Liver (tissue), 3 donors: ENCODE results near the gene HSD3B1.

Source experiments
- EGR1 ChIP-seq, 2 donors: IDR thresholded peaks; 2 replicates each; pipeline ENCODE4 v1.6.1; 2016 to 2018; ENCODE audit warnings: antibody characterized with exemption in 2 of 2, low read depth in 2 of 2
- GABPA ChIP-seq, 2 donors: IDR thresholded peaks in 1 of 2; conservative IDR thresholded peaks in 1 of 2; 2 replicates each; pipeline ENCODE4 v1.6.1; 2016; ENCODE audit warnings: antibody characterized with exemption in 2 of 2, mild to moderate bottlenecking in 1 of 2, moderate library complexity in 1 of 2
- HNF4A ChIP-seq, 2 donors: conservative IDR thresholded peaks; 2 replicates each; pipeline ENCODE4 v1.6.1; 2016; ENCODE audit warnings: antibody characterized with exemption in 2 of 2, mild to moderate bottlenecking in 2 of 2
- HNF4G ChIP-seq: IDR thresholded peaks from 2 replicates; pipeline ENCODE4 v1.6.1; 2016; ENCODE audit warnings: antibody characterized with exemption
- RAD21 ChIP-seq, 2 donors: IDR thresholded peaks; 2 replicates each; pipeline ENCODE4 v1.6.1; 2016; ENCODE audit warnings: antibody characterized with exemption in 2 of 2, mild to moderate bottlenecking in 2 of 2
- RXRA ChIP-seq, 2 donors: IDR thresholded peaks; 2 replicates each; pipeline ENCODE4 v1.6.1; 2017 to 2018; ENCODE audit warnings: antibody characterized with exemption in 2 of 2, mild to moderate bottlenecking in 1 of 2
- SP1 ChIP-seq: IDR thresholded peaks from 2 replicates; pipeline ENCODE4 v1.6.1; 2018; ENCODE audit warnings: antibody characterized with exemption, mild to moderate bottlenecking
- TF ChIP-seq, protein P1 (sequence below): fragments of 150-350 bp; IDR thresholded peaks from 2 replicates; pipeline ENCODE4 v1.5.1; 2017; ENCODE audit warnings: improper control_type of control experiment, low read depth, low read length; ENCODE audit not compliant: missing input control
- TF ChIP-seq, protein P2 (sequence below): IDR thresholded peaks from 2 replicates; pipeline ENCODE4 v1.6.1; 2016; ENCODE audit warnings: antibody characterized with exemption
- TF ChIP-seq, protein P3 (sequence below): IDR thresholded peaks from 2 replicates; pipeline ENCODE4 v1.6.1; 2016; ENCODE audit warnings: antibody characterized with exemption
- TF ChIP-seq, protein P4 (sequence below): IDR thresholded peaks from 2 replicates; pipeline ENCODE4 v1.6.1; 2016; ENCODE audit warnings: antibody characterized with exemption
- donor health status: healthy.
- donor health status: healthy.

DNA sequence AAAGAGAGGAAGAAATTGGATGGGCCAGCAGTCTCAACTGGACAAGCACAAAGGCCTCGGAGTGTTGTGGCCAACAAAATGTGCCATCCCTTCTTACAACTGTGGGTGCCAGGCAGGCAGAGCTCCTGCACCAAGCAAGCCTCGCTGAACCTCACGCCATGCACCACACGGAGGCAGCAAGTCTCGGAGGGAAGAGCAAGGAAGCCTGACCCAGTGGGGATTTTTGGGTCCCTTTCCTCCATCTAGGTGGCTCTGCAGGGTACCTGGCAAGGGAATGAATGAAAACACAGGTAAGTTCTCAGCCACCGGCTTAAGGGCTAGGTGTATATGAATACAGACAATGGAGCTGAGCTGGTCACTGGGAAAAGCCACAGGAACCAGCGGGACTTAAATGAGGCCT is 40.8 kb downstream of the HSD3B1 start:
- TF ChIP-seq, protein P1, sequence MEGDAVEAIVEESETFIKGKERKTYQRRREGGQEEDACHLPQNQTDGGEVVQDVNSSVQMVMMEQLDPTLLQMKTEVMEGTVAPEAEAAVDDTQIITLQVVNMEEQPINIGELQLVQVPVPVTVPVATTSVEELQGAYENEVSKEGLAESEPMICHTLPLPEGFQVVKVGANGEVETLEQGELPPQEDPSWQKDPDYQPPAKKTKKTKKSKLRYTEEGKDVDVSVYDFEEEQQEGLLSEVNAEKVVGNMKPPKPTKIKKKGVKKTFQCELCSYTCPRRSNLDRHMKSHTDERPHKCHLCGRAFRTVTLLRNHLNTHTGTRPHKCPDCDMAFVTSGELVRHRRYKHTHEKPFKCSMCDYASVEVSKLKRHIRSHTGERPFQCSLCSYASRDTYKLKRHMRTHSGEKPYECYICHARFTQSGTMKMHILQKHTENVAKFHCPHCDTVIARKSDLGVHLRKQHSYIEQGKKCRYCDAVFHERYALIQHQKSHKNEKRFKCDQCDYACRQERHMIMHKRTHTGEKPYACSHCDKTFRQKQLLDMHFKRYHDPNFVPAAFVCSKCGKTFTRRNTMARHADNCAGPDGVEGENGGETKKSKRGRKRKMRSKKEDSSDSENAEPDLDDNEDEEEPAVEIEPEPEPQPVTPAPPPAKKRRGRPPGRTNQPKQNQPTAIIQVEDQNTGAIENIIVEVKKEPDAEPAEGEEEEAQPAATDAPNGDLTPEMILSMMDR, result no peak
- TF ChIP-seq SP1 (no peak), HNF4G (no peak), RXRA (IDR thresholded peaks at IDR 0.05) (no peak), RAD21 (IDR thresholded peaks at IDR 0.05) (no peak), EGR1 (IDR thresholded peaks at IDR 0.05; ENCODE audit: low read depth in 2 of 2) (no peak), HNF4A (conservative IDR thresholded peaks at IDR 0.05) (no peak), GABPA (IDR thresholded peaks at IDR 0.05 in 1 of 2, conservative IDR thresholded peaks at IDR 0.05 in 1 of 2) (no peak)
- TF ChIP-seq, protein P2, sequence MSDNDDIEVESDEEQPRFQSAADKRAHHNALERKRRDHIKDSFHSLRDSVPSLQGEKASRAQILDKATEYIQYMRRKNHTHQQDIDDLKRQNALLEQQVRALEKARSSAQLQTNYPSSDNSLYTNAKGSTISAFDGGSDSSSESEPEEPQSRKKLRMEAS, result no peak
- TF ChIP-seq, protein P3, sequence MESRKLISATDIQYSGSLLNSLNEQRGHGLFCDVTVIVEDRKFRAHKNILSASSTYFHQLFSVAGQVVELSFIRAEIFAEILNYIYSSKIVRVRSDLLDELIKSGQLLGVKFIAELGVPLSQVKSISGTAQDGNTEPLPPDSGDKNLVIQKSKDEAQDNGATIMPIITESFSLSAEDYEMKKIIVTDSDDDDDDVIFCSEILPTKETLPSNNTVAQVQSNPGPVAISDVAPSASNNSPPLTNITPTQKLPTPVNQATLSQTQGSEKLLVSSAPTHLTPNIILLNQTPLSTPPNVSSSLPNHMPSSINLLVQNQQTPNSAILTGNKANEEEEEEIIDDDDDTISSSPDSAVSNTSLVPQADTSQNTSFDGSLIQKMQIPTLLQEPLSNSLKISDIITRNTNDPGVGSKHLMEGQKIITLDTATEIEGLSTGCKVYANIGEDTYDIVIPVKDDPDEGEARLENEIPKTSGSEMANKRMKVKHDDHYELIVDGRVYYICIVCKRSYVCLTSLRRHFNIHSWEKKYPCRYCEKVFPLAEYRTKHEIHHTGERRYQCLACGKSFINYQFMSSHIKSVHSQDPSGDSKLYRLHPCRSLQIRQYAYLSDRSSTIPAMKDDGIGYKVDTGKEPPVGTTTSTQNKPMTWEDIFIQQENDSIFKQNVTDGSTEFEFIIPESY, result no peak
- TF ChIP-seq, protein P4, sequence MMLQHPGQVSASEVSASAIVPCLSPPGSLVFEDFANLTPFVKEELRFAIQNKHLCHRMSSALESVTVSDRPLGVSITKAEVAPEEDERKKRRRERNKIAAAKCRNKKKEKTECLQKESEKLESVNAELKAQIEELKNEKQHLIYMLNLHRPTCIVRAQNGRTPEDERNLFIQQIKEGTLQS, result no peak
